HFFc6 (cell line): ENCODE results near the gene SMIM35. TPM values are rescaled to one million over a fixed set of nuclear protein-coding genes. Genes with fewer than 3 reads are reported as not detected.

Source experiments
- DNase-seq: peaks from one replicate; pipeline ENCODE4 v3.0.0-alpha.2; 2018
- H3K27ac Mint-ChIP-seq: 2 replicates; pipeline ENCODE4 v1.8.0; 2020; ENCODE audit warnings: mild to moderate bottlenecking, mixed read lengths
- H3K27me3 Mint-ChIP-seq: 2 replicates; pipeline ENCODE4 v1.8.0; 2021; ENCODE audit warnings: mild to moderate bottlenecking, moderate library complexity, mixed read lengths; ENCODE audit not compliant: insufficient read depth
- H3K36me3 Mint-ChIP-seq: 2 replicates; pipeline ENCODE4 v1.8.0; 2021; ENCODE audit warnings: low read depth, mixed read lengths
- H3K4me1 Mint-ChIP-seq: 2 replicates; pipeline ENCODE4 v1.8.0; 2020; ENCODE audit warnings: low read depth, mixed read lengths
- H3K4me3 Mint-ChIP-seq: 2 replicates; pipeline ENCODE4 v1.8.0; 2020; ENCODE audit warnings: mild to moderate bottlenecking, moderate library complexity, mixed read lengths
- H3K9me3 Mint-ChIP-seq: 2 replicates; pipeline ENCODE4 v1.8.0; 2020; ENCODE audit warnings: mild to moderate bottlenecking, mixed read lengths
- total RNA-seq, 6 experiments: library from RNA; stranded (reverse); fragmentation: NEBNext Ultra II Directional; extraction: Animal tissue kit (Norgen Biotek cat#: 25700); gene quantifications; 2 replicates in 1 of 6; 3 replicates in 5 of 6; pipeline ENCODE4 v1.2.3, GENCODE V29; 2021
- TF ChIP-seq, protein P1 (sequence below): fragments of 200-600 bp; sonication (generic); IDR thresholded peaks from 2 replicates; pipeline ENCODE4 v1.5.0; 2021; ENCODE audit warnings: antibody characterized with exemption, mild to moderate bottlenecking

The SMIM35 gene
- total RNA-seq, 6 experiments from 2014 or later, result not detected

DNA sequence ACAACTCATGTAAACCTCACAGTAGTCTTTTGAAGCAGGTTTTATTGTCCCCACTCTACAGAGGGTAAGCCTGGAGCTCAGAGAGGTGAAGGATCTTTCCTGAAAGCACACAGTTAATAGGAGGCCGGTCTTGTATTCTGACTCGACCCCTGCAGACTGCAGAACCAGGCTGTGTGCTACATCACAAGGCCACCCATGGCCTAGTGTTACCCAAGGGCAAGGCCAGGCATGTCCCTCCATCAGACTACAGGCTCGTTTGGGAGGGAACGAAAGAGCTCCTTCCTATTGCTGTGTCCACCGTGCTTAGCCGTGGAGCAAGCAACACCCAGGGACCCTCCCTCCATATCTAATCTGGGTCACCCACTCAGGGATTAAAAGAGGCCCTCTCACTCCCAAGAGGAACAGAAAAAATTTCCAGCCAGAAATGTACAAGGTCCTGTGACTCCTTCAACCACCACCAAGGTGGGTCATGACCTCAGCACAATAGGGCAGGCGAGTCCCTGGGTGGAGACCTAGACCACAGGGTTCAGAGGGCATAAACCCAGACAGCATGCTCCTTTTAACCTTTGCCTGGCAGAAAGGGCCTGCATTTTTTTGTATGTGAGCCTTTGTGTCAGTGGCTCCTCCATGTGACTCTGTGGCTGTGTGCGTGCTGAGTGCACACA is 6.3 kb upstream of the SMIM35 start:
- H3K27ac Mint-ChIP-seq, result no peak overlapping the region

DNA sequence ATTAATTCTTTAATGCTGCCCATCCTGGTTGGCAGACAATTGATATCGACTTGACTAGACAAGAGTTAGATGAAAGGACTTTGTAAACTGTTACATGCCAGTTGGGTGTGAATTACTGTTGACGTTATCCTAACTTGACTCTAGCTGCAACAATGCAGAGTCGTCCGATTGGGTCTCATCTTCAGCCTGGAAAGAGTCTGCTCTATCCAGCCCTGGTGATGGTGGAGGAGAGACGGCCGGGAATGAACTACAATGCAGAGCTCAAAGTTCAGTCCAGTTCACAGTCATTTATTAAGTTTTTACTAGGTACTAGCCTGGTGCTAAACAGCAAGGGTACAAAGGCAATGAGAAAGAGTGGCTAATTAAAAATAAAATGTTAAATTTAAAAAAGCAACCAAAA is 4.9 kb upstream of the SMIM35 start:
- no peak for DNase-seq
- no peaks in the 10 kb centered on the region for H3K4me1 Mint-ChIP-seq
- peaks cover 23% of the 10 kb centered on the region for H3K9me3 Mint-ChIP-seq
- no peak overlapping the region for H3K27ac Mint-ChIP-seq
- TF ChIP-seq, protein P1, sequence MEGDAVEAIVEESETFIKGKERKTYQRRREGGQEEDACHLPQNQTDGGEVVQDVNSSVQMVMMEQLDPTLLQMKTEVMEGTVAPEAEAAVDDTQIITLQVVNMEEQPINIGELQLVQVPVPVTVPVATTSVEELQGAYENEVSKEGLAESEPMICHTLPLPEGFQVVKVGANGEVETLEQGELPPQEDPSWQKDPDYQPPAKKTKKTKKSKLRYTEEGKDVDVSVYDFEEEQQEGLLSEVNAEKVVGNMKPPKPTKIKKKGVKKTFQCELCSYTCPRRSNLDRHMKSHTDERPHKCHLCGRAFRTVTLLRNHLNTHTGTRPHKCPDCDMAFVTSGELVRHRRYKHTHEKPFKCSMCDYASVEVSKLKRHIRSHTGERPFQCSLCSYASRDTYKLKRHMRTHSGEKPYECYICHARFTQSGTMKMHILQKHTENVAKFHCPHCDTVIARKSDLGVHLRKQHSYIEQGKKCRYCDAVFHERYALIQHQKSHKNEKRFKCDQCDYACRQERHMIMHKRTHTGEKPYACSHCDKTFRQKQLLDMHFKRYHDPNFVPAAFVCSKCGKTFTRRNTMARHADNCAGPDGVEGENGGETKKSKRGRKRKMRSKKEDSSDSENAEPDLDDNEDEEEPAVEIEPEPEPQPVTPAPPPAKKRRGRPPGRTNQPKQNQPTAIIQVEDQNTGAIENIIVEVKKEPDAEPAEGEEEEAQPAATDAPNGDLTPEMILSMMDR, result no peak
- H3K36me3 Mint-ChIP-seq, result peaks cover 7% of the 10 kb centered on the region; the same call in 1 of the 2 replicates
- H3K4me3 Mint-ChIP-seq, result no peak overlapping the region
- peaks cover 30% of the 10 kb centered on the region for H3K27me3 Mint-ChIP-seq

More for the DNA sequence above, 6.3 kb upstream of the SMIM35 start:
- DNase-seq, result no peak
- Mint-ChIP-seq H3K27me3 (peaks cover 31% of the 10 kb centered on the region), H3K4me1 (no peaks in the 10 kb centered on the region), H3K9me3 (peaks cover 11% of the 10 kb centered on the region), H3K4me3 (no peak overlapping the region), H3K36me3 (no peaks in the 10 kb centered on the region; the same call in 1 of the 2 replicates)
- TF ChIP-seq, protein P1, result no peak

DNA sequence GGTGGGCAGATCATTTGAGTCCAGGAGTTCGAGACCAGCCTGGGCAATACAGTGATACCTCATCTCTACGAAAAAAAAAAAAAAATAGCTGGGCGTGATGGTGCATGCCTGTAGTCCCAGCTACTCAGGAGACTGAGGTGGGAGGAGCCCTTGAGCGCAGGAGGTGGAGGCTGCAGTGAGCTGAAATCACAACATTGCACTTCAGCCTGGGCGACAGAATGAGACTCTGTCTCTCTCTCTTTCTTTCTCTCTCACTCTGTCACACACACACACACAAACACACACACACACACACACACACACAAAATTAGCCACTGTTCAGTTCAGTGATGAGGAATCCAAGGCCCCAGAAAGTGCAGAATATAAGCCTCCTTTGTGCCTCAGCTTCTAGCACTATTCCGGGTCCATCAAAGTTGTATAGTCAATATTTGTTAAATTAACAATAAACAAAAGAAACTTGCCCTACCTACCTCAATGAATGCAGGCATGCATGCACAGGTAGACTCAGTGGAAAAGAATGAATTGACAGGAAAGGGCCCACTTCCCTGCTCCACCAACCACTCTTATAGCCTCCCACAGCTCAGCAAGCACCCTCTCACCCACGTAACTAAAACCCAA is 3.9 kb upstream of the SMIM35 start:
- no peak for DNase-seq
- Mint-ChIP-seq H3K9me3 (peaks cover 31% of the 10 kb centered on the region), H3K36me3 (peaks cover 11% of the 10 kb centered on the region; the same call in 1 of the 2 replicates), H3K27me3 (peaks cover 28% of the 10 kb centered on the region), H3K27ac (no peak overlapping the region), H3K4me1 (no peaks in the 10 kb centered on the region), H3K4me3 (no peak overlapping the region)
- TF ChIP-seq, protein P1, result no peak

DNA sequence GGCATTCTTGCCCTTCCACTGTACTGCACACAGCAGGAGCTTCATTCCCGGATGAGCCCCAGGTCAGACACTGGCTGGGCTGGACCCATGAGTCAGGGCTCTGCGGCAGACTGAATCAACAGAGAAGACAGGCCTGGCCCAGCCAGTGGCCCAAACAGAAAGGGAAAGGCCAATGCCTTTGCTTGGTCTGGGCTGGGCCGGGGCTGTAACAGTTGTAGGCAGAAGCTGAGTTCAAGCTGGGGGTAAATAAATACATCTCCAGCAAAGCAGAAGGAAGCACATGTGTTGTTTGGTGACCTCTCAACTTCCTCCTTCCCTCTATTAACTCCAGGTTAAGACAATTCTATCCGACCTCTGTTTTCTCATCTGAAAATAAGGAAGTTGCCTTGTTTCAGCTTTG is 1.8 kb upstream of the SMIM35 start:
- no peak overlapping the region for H3K27ac Mint-ChIP-seq
- DNase-seq, result no peak
- no peak overlapping the region for H3K4me3 Mint-ChIP-seq
- peaks cover 31% of the 10 kb centered on the region for H3K9me3 Mint-ChIP-seq
- peaks cover 33% of the 10 kb centered on the region for H3K27me3 Mint-ChIP-seq
- H3K36me3 Mint-ChIP-seq, result peaks cover 11% of the 10 kb centered on the region; the same call in 1 of the 2 replicates
- no peaks in the 10 kb centered on the region for H3K4me1 Mint-ChIP-seq
- TF ChIP-seq, protein P1, result no peak

DNA sequence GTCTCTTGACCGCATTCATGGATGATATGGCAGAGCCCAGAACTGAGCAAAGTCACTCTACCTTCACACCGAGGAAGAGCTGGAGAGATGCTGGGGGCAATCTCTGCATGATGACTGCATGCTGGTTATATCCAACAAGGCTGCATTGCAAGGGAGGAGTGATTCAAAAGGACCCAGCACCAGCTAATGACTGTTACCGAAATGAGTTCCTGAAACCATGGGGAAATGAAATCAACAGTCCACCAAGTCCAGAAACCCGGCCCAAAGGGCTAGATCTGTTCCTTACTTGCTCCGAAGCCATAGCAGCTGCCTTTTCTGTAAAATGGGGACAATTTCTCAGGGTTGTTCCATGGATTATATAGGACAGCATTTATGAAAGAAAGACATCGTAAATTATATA is 1.2 kb upstream of the SMIM35 start:
- H3K27ac Mint-ChIP-seq, result no peak overlapping the region
- TF ChIP-seq, protein P1, result no peak
- peaks cover 11% of the 10 kb centered on the region; the same call in 1 of the 2 replicates for H3K36me3 Mint-ChIP-seq
- no peaks in the 10 kb centered on the region for H3K4me1 Mint-ChIP-seq
- H3K27me3 Mint-ChIP-seq, result peaks cover 35% of the 10 kb centered on the region
- no peak overlapping the region for H3K4me3 Mint-ChIP-seq
- no peak for DNase-seq
- peaks cover 31% of the 10 kb centered on the region for H3K9me3 Mint-ChIP-seq
